SJSA1 (cell line): ENCODE data around the gene FBXO47. TPM values are rescaled to one million over a fixed set of nuclear protein-coding genes. Genes with fewer than 3 reads are reported as not detected.
"Not testable (repeated sequence)": the region's sequence is repeated elsewhere in the genome, so short reads cannot be mapped to it uniquely, and the experiment has no call there.

Source experiments
- DNase-seq, 2 experiments: peaks; one replicate each; pipeline ENCODE4 v3.0.0-alpha.2; 2015 to 2020; ENCODE audit warnings: low spot score in 2 of 2, low read depth in 1 of 2
- H3K27ac ChIP-seq: fragments of 250-450 bp; sonication (Bioruptor Pico); 2 replicates; pipeline ENCODE4 v1.5.1; 2020; ENCODE audit warnings: mild to moderate bottlenecking, moderate library complexity
- H3K27me3 ChIP-seq: fragments of 250-450 bp; sonication (Bioruptor Pico); replicated peaks from 2 replicates; pipeline ENCODE4 v1.5.1; 2020; ENCODE audit warnings: mild to moderate bottlenecking, moderate library complexity
- H3K36me3 ChIP-seq: fragments of 250-450 bp; sonication (Bioruptor Pico); 2 replicates; pipeline ENCODE4 v1.5.1; 2020; ENCODE audit warnings: mild to moderate bottlenecking
- H3K4me1 ChIP-seq: fragments of 250-450 bp; sonication (Bioruptor Pico); replicated peaks from 2 replicates; pipeline ENCODE4 v1.6.1; 2021; ENCODE audit warnings: mild to moderate bottlenecking
- H3K4me3 ChIP-seq: fragments of 250-450 bp; sonication (Bioruptor Pico); 2 replicates; pipeline ENCODE4 v1.5.1; 2020; ENCODE audit warnings: mild to moderate bottlenecking
- H3K9me3 ChIP-seq: fragments of 250-450 bp; sonication (Bioruptor Pico); replicated peaks from 2 replicates; pipeline ENCODE4 v1.5.1; 2020; ENCODE audit warnings: mild to moderate bottlenecking
- total RNA-seq: library from RNA; depleted of rRNA; stranded (reverse); fragments of >200 nt; shearing (Covaris generic); gene quantifications from 2 replicates; pipeline ENCODE4 v1.2.3, GENCODE V29; 2014

The FBXO47 gene
- total RNA-seq, 1 experiment from 2014 or later = not detected

DNA sequence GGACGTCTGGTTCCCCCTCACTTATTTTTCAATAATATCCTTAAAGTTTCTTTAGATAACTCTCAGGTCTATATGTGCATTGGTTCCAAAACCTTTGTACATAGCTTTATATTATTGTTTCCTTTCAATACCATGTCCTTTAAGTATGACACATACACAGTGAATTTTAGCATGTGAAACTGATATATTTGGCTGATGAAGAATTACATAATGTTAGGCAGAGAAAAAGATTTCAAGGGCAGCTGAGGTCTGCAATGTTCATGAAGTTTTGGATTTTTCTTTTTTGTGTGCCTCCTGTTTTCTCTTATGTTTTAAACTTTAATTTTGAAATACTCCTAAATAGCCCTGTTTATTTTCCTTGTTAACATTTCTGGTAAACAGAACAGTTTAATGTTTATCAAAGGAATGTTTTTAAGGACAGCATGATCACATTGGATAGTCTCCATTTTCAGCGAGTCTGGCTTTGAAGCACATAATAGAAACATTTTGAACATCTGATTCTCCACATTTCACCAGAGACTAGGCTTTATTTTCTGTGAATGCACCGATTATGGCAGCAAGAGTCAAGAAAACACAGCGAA lies 32.9 kb upstream of the FBXO47 start:
- DNase-seq = no peak
- no peaks in the 10 kb centered on the region for H3K36me3 ChIP-seq
- no peak overlapping the region for H3K27ac ChIP-seq
- H3K27me3 ChIP-seq = no peaks in the 10 kb centered on the region
- H3K4me1 ChIP-seq = peaks cover 8% of the 10 kb centered on the region; the same call in 1 of the 2 replicates
- peaks cover 9% of the 10 kb centered on the region for H3K9me3 ChIP-seq
- no peak overlapping the region for H3K4me3 ChIP-seq

DNA sequence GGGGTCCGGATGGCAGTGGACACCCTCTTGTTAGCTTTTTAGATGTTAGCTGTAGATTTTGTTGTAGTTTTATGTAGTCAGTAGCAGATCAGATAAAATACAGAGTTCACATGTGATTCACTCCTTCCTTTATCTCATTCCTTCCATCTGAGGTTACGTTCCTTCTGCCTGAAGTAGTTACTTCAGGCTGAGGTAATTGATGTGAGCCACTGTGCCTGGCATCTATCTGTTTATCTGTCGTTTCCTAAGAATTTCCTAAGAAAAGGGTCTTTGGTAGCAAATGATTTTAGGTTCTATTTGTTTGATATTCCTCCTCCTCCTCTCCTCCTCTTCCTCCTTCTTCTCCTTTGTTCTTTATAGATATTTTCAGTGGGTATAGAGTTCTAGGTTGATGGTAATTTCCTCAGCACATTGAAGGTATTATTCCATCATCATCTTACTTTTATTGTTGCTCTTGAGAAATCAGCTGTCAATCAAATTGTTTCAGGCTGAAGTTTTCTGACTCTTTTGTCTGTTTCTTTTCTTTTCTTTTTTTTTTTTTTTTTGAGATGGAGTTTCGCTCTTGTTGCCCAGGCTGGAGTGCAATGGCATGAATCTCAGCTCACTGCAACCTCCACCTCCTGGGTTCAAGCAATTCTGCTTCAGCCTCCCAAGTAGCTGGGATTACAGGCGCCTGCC lies 29.6 kb upstream of the FBXO47 start:
- Histone ChIP-seq H3K9me3 (peaks cover 9% of the 10 kb centered on the region), H3K27me3 (no peaks in the 10 kb centered on the region), H3K36me3 (no peaks in the 10 kb centered on the region), H3K27ac (no peak overlapping the region), H3K4me1 (peaks cover 5% of the 10 kb centered on the region; the same call in 1 of the 2 replicates), H3K4me3 (no peak overlapping the region)
- DNase-seq = no peak

DNA sequence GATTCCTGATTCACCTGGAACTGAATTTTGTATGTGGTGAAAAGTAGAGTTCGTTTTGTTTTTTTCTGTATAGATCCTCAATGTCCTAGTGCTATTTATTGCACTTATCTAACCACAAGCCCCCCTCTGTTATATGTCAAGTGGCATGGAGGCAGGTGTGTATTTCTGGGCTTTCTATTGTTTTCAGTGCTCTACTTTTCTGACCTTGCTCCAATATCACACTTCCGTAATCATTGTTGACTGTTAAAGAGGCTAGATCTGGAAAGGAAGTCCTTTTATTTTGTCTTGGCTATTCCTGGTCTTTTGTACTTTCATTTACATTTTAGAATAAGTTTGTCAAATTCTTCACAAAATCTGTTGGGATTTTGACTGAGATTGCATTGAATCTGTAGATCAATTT lies 26.8 kb upstream of the FBXO47 start:
- Histone ChIP-seq H3K4me1 (no peaks in the 10 kb centered on the region), H3K4me3 (no peak overlapping the region), H3K27ac (no peak overlapping the region), H3K36me3 (no peaks in the 10 kb centered on the region), H3K27me3 (no peaks in the 10 kb centered on the region), H3K9me3 (peaks cover 9% of the 10 kb centered on the region)
- no peak for DNase-seq

DNA sequence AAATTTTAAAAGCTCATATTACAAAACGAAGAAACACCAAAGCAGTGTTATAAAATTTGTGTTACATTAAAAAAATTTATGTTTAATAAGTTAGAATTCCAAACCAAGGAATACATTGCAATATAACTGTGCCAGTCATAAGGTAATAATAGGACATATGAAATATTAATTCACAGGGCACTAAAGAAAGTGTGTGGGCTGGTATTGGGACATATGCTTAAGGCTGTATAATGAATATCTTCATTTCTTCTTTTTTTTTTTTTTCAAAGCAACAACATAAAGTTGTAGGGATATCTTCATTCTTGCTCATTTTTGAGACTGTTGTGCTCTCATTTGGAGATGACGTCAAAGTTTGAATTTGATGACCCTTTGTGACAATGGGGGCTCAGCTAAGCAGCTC lies 17.5 kb upstream of the FBXO47 start:
- peaks cover 15% of the 10 kb centered on the region for H3K4me1 ChIP-seq
- no peak overlapping the region for H3K27ac ChIP-seq
- no peak overlapping the region for H3K4me3 ChIP-seq
- DNase-seq = no peak
- no peaks in the 10 kb centered on the region for H3K9me3 ChIP-seq
- H3K36me3 ChIP-seq = no peaks in the 10 kb centered on the region
- H3K27me3 ChIP-seq = no peaks in the 10 kb centered on the region

DNA sequence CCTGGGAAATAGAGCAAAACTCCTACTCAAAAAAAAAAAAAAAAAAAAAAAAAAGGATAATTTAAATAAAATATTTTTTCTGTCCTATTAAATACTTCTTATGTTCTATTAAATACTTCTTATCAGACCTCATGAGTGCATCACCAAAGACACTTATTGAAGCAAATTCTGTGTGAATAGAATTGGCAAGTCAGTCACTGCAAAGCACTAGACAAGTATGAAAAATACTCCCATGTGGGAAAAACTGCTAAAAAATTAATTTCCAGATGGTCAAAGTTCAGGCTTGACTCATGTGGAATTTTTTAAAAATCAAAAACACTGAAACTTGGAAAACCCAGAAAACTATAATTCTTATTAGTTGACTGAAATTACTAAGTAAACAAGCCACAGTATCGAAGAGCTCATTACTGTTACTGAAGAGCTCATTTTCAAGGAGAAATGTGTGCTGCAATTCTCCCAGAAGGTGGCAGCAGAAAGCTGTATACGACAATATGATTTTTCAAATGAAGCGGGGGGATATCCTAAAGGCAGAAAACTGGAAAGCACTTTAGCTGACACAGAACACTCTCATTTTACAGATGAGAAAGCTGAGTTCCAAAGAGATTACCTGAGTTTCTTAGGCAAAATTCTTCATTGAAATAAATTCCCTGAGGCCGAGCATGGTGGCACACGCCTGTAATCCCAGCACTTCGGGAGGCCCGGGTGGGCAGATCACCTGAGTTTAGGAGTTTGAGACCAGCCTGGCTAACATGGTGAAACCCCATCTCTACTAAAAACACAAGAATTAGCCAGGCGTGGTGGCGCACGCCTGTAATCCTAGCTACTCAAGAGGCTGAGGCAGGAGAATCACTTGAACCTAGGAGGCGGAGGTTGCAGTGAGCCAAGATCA lies 15.9 kb upstream of the FBXO47 start:
- no peaks in the 10 kb centered on the region for H3K9me3 ChIP-seq
- H3K4me1 ChIP-seq = peaks cover 15% of the 10 kb centered on the region
- no peak overlapping the region for H3K4me3 ChIP-seq
- no peak overlapping the region for H3K27ac ChIP-seq
- peak in 1 of 2 experiments; percentile 45 for DNase-seq
- H3K27me3 ChIP-seq = no peaks in the 10 kb centered on the region
- no peaks in the 10 kb centered on the region for H3K36me3 ChIP-seq

DNA sequence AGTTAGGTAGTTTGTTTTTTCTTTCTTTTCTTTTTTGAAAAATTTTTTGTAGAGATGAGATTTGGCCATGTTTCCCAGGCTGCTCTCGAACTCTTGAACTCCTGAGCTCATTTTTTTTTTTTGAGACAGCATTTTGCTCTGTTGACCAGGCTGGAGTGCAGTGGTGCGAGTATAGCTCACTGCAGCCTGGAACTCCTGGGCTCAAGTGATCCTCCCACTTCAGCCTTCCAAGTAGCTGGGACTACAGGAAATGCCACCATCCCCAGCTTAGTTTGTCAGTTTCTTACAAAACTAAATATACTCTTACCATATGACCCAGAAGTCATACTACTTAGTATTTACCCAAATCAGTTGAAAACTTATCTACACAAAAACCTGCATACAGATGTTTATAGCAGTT lies 14.4 kb upstream of the FBXO47 start:
- H3K27ac ChIP-seq = no peak overlapping the region; the same call in 1 of the 2 replicates
- H3K4me1 ChIP-seq = peaks cover 15% of the 10 kb centered on the region
- no peaks in the 10 kb centered on the region for H3K9me3 ChIP-seq
- no peak overlapping the region for H3K4me3 ChIP-seq
- DNase-seq = peak in 1 of 2 experiments; percentile 4
- H3K27me3 ChIP-seq = no peaks in the 10 kb centered on the region
- H3K36me3 ChIP-seq = no peaks in the 10 kb centered on the region

DNA sequence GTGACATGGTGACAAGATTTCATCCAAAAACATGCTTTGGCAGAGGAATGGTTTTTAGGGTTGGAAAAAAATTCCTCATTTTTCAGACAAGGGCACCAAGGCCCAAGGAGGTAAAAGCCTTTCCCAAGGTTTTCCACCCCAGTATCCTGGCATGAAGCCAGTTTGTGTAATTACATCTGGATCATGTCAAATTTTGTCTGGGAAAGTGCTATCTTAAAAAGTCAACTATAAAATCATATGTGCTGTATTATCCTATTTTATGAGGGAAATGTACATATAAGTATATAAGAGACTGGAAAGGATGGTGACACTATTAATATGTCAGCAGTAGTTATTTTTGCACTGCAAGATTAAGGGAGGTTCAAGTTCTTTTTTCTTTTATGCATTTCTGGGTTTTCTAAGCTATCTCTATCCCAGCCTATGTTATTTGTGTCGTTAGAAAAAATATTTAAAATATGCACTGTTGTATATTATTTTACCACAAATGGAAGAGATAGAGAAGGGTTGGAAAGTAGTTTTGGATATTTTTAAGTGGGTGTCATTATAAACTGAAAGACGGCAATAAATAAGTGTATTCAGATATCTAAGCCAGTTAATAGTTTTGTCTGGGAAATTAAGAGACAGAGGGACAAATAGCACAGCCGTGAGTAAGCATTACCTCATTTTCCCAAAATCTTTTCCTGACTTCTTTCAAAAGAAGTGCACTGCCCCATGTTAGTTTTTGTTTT lies 13.5 kb upstream of the FBXO47 start:
- Histone ChIP-seq H3K4me3 (no peak overlapping the region), H3K4me1 (peaks cover 15% of the 10 kb centered on the region), H3K27ac (no peak overlapping the region), H3K9me3 (no peaks in the 10 kb centered on the region), H3K27me3 (no peaks in the 10 kb centered on the region), H3K36me3 (no peaks in the 10 kb centered on the region)
- DNase-seq = peak in 1 of 2 experiments; percentile 55

DNA sequence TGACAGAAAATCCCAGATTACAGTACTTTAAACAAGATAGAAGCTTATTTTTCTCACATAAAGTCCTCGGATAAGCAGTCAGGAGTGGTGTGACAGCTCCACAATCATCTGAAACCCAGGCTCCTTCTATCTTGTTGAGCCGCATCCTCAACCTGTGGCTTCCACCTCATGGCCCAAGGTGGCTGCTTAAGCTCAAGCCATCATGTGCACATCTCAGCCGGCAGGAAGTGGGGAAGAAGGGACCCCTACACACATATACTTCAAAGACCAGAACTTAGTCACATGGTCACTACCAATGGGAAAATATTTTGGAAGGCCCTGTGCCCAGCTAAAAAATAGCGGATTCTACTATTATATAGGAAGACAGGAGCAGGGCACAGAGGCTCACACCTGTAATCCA lies 11.0 kb upstream of the FBXO47 start:
- H3K36me3 ChIP-seq = no peaks in the 10 kb centered on the region
- no peaks in the 10 kb centered on the region for H3K27me3 ChIP-seq
- H3K4me3 ChIP-seq = no peak overlapping the region
- H3K4me1 ChIP-seq = peaks cover 15% of the 10 kb centered on the region
- no peak for DNase-seq
- no peaks in the 10 kb centered on the region for H3K9me3 ChIP-seq
- no peak overlapping the region for H3K27ac ChIP-seq

DNA sequence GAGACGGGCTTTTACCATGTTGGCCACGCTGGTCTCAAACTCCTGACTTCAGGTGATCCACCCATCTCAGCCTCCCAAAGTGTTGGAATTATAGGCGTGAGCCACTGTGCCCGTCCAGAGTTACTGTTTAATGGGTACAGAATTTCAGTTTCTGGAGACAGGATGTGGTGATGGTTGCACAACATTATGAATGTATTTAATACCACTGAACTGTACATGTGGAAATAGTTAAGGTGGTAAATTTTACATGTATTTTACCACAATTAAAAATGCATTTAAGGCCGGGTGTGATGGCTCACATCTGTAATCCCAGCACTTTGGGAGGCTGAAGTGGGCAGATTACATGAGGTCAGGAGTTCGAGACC lies 9.0 kb upstream of the FBXO47 start:
- not testable (repeated sequence) for H3K9me3 ChIP-seq, H3K4me3 ChIP-seq, H3K4me1 ChIP-seq, H3K27ac ChIP-seq, DNase-seq, H3K27me3 ChIP-seq, H3K36me3 ChIP-seq

DNA sequence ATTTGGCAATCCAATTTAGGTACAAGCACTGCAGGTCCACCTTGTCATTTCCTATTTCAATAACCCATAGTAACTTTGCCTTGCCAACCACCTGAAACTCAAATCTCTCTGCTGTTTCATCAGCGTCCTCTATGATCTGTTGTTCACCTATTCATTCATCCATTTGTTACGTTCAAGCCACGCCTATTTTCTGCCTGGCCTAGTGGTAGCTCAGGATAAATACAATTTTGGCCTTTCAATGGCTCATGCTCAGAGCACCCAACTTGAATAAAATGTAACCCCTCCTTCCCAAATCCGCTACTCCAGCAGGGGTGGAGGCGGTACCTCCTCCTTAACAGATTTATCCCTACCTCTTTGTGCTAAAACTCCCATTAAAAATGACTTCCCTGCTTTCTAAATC lies 3.6 kb upstream of the FBXO47 start:
- H3K4me1 ChIP-seq = no peaks in the 10 kb centered on the region
- H3K9me3 ChIP-seq = no peaks in the 10 kb centered on the region
- no peaks in the 10 kb centered on the region for H3K36me3 ChIP-seq
- H3K27ac ChIP-seq = no peak overlapping the region
- no peak overlapping the region for H3K4me3 ChIP-seq
- no peaks in the 10 kb centered on the region for H3K27me3 ChIP-seq
- DNase-seq = no peak

DNA sequence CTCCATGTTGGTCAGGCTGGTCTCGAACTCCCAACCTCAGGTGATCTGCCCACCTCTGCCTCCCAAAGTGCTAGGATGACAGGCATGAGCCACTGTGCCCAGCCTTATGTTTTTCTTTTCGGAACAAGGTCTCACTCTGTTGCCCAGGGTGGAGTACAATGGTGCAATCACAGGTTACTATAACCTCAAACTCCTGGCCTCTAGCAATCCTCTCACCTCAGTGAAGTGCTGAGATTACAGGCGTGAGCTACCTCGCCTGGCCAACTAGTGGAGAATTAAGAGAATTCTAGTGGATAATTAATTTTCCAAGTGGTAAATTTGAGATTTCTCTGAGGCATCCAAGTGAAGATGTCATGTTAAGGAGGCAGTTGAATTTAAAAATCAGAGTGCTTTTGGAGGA lies 2.9 kb upstream of the FBXO47 start:
- no peak for DNase-seq
- no peaks in the 10 kb centered on the region for H3K27me3 ChIP-seq
- no peaks in the 10 kb centered on the region for H3K4me1 ChIP-seq

DNA sequence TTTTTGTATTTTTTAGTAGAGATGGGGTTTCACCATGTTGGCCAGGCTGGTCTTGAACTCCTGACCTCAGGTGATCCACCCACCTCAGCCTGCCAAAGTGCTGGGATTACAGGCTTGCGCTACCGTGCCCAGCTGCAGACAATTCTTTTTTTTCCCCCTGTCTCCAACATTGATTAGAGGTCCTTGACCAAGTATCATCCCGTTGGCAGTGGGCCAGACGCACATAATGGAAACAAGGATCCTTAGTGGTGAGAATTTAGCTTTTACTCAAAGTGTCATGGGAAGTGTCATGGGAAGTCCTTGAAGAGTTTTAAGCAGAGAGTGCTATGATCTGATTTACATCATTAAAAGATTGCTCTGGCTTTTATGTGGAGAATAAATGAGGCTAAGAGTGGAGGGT lies 2.1 kb upstream of the FBXO47 start:
- Histone ChIP-seq H3K27ac (no peak overlapping the region), H3K9me3 (no peaks in the 10 kb centered on the region), H3K36me3 (no peaks in the 10 kb centered on the region), H3K27me3 (no peaks in the 10 kb centered on the region), H3K4me1 (no peaks in the 10 kb centered on the region), H3K4me3 (no peak overlapping the region)
- no peak for DNase-seq

More for the DNA sequence above, 2.9 kb upstream of the FBXO47 start:
- H3K36me3 ChIP-seq = no peaks in the 10 kb centered on the region
- H3K9me3 ChIP-seq = no peaks in the 10 kb centered on the region
- H3K4me3 ChIP-seq = no peak overlapping the region
- H3K27ac ChIP-seq = no peak overlapping the region

DNA sequence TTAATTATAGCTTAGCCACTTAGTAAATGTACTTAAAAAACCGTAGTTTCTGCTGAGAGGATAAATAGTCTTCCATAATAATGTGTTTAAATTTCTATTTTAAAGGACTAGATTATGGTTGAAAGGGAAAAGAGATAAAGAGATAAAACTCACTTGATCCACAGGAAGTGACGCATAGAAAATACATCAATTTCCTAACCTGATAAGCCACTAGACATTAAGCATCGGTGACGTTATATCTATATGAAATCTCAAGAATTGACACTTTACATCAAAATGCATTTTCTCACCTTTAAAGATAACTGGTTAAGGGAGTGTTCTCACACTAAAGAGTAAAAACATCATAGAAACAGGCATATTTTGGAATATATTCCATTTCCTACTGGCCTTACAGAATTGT lies 5.8 kb downstream of the FBXO47 start:
- Histone ChIP-seq H3K27ac (no peak overlapping the region), H3K9me3 (no peaks in the 10 kb centered on the region), H3K36me3 (no peaks in the 10 kb centered on the region), H3K27me3 (no peaks in the 10 kb centered on the region), H3K4me1 (no peaks in the 10 kb centered on the region), H3K4me3 (no peak overlapping the region)
- DNase-seq = no peak
